Keratinocyte (primary cell): ENCODE data around the gene AMBRA1. TPM values are rescaled to one million over a fixed set of nuclear protein-coding genes. Genes with fewer than 3 reads are reported as not detected.

ENCODE experiments used
- DNase-seq: peaks from one replicate; pipeline ENCODE4 v3.0.0-alpha.2; 2011; ENCODE audit warnings: low read depth, missing footprints, low spot score
- FAIRE-seq: peaks from 2 replicates; lab custom pipeline; 2011; peaks lifted over from hg19 to GRCh38; lab: Jason Lieb, UNC
- H2AFZ ChIP-seq: 2 replicates; pipeline ENCODE4 v1.6.0; 2012; ENCODE audit warnings: low read length, control low read depth, inconsistent platforms; ENCODE audit not compliant: control insufficient read depth
- H3K27ac ChIP-seq: 2 replicates; pipeline ENCODE4 v1.5.1; 2011; ENCODE audit warnings: low read length; ENCODE audit not compliant: control insufficient read depth, insufficient read depth
- H3K27me3 ChIP-seq: 3 replicates; pipeline ENCODE4 v1.6.0; 2011; ENCODE audit warnings: low read length; ENCODE audit not compliant: control insufficient read depth, insufficient read depth; ENCODE audit errors: extremely low read depth
- H3K36me3 ChIP-seq, 2 experiments: 2 replicates in 1 of 2; 3 replicates in 1 of 2; pipeline ENCODE4 v1.5.1; 2011; ENCODE audit warnings: low read length in 2 of 2, mild to moderate bottlenecking in 1 of 2; ENCODE audit not compliant: control insufficient read depth in 2 of 2, insufficient read depth in 2 of 2; ENCODE audit errors: extremely low read depth in 1 of 2
- H3K4me1 ChIP-seq: 3 replicates; pipeline ENCODE4 v1.5.1; 2011; ENCODE audit warnings: low read length; ENCODE audit not compliant: control insufficient read depth, insufficient read depth; ENCODE audit errors: extremely low read depth
- H3K4me2 ChIP-seq: 3 replicates; pipeline ENCODE4 v1.6.0; 2011; ENCODE audit warnings: low read depth, low read length; ENCODE audit not compliant: control insufficient read depth, insufficient read depth; ENCODE audit errors: extremely low read depth
- H3K4me3 ChIP-seq, 3 experiments: fragments of 200-600 bp in 1 of 3; sonication (generic) in 1 of 3; 2 replicates in 2 of 3; 3 replicates in 1 of 3; pipeline ENCODE4 v1.5.1; 2011 to 2016; ENCODE audit warnings: low read length in 3 of 3, mild to moderate bottlenecking in 3 of 3, control low read depth in 2 of 3, inconsistent platforms in 1 of 3, low read depth in 1 of 3, mixed read lengths in 1 of 3, mixed run types in 1 of 3, moderate library complexity in 1 of 3; ENCODE audit not compliant: control insufficient read depth in 2 of 3, insufficient read depth in 2 of 3; ENCODE audit errors: extremely low read depth in 1 of 3
- H3K79me2 ChIP-seq: 2 replicates; pipeline ENCODE4 v1.6.0; 2012; ENCODE audit warnings: low read length; ENCODE audit not compliant: control insufficient read depth, insufficient read depth
- H3K9ac ChIP-seq: 3 replicates; pipeline ENCODE4 v1.6.0; 2011; ENCODE audit warnings: low read length; ENCODE audit not compliant: control insufficient read depth, insufficient read depth; ENCODE audit errors: extremely low read depth
- H3K9me1 ChIP-seq: 3 replicates; pipeline ENCODE4 v1.6.0; 2011; ENCODE audit warnings: low read length; ENCODE audit not compliant: control insufficient read depth, insufficient read depth; ENCODE audit errors: extremely low read depth
- H3K9me3 ChIP-seq: 2 replicates; pipeline ENCODE4 v1.5.1; 2012; ENCODE audit warnings: low read depth, low read length; ENCODE audit not compliant: control insufficient read depth
- H4K20me1 ChIP-seq: 3 replicates; pipeline ENCODE4 v1.6.0; 2011; ENCODE audit warnings: low read length; ENCODE audit not compliant: control insufficient read depth, insufficient read depth; ENCODE audit errors: extremely low read depth
- CTCF ChIP-seq, 3 experiments: IDR thresholded peaks in 1 of 3; conservative IDR thresholded peaks in 1 of 3; optimal IDR thresholded peaks in 1 of 3; 2 replicates in 2 of 3; 3 replicates in 1 of 3; pipeline versions ENCODE3 to v1.5.1; 2011; ENCODE audit warnings: low read length in 3 of 3, mild to moderate bottlenecking in 3 of 3, moderate library complexity in 2 of 3, control low read depth in 1 of 3, inconsistent platforms in 1 of 3; ENCODE audit not compliant: insufficient read depth in 2 of 3; ENCODE audit errors: extremely low read depth in 1 of 3
- EZH2 ChIP-seq: IDR thresholded peaks from one replicate; pipeline ENCODE4 v1.6.1; 2012; ENCODE audit warnings: inconsistent platforms, mild to moderate bottlenecking, low read length, moderate library complexity
- dilution Hi-C: fragments of 300-500 bp; cut with MboI; formaldehyde crosslinking; loops from one replicate; pipeline ENCODE4 v1.7.0; 2020; ENCODE audit warnings: low sequenced_read_pairs; ENCODE audit not compliant: extremely low pct_ligation_motif_present
- polyA plus RNA-seq, 5 experiments: library from polyadenylated mRNA; depleted of rRNA in 3 of 5; stranded (reverse) in 3 of 5; stranded (forward) in 1 of 5; unstranded in 1 of 5; fragments of >200 nt; gene quantifications; 1 replicate in 1 of 5; 2 replicates in 3 of 5; 3 replicates in 1 of 5; pipeline versions ENCODE4 v1.2.1 to v1.2.3, GENCODE V29; 2011 to 2012; ENCODE audit warnings: missing spikeins in 2 of 5, low read depth in 1 of 5, low replicate concordance in 1 of 5

Gene AMBRA1
- polyA plus RNA-seq, 1 donor (not counting 4 experiments of a cell fraction or from before 2014, with no cell fraction given), result 10.5 TPM

- H4K20me1 ChIP-seq, result peaks cover 26% of the 10 kb centered on the region
- no peak for DNase-seq
These were observed 67.3 kb downstream of the AMBRA1 start for GRCh38 chr11:46526216-46527215.

DNA sequence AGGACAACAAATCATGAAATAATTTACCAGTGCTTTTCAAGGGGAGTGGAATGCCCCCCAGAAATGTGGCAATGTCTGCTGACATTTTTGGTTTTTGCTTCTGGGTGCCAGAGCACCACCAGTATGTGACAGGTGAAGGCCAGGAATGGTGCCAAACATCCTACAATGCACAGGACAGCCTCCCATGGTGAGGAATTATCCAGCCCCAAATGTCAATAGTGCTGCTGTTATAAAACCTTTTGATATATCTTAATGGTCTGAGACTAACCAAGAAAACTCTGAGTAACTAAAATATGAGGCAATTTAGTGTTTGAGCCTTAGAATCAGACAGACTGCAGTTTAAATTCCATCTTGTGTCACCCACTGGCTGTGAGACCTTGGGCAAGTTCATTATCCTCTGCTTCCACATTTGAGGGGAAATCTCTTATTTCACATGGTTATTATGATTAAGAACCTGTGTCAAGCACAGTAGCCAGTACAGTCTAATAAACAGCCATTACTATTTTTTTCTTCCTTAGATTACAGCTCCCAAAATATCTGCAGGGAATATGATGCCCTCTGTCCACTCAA is 69.5 kb downstream of the AMBRA1 start:
- no peaks in the 10 kb centered on the region for H3K9me3 ChIP-seq
- H3K79me2 ChIP-seq, result peaks cover 77% of the 10 kb centered on the region
- no peak for DNase-seq
- H3K36me3 ChIP-seq, result no peaks in the 10 kb centered on the region
- no peak overlapping the region for H3K4me3 ChIP-seq
- H3K9ac ChIP-seq, result no peak overlapping the region
- H3K27me3 ChIP-seq, result no peaks in the 10 kb centered on the region
- peaks cover 31% of the 10 kb centered on the region for H4K20me1 ChIP-seq
- dilution Hi-C loops, result no loop called here
- peaks cover 3% of the 10 kb centered on the region for H3K9me1 ChIP-seq
- no peak overlapping the region for H2AFZ ChIP-seq
- no peak overlapping the region for H3K4me2 ChIP-seq
- H3K4me1 ChIP-seq, result peaks cover 29% of the 10 kb centered on the region
- TF ChIP-seq CTCF (optimal IDR thresholded peaks at IDR 0.05 in 1 of 3, IDR thresholded peaks at IDR 0.05 in 1 of 3, conservative IDR thresholded peaks at IDR 0.05 in 1 of 3; ENCODE audit: extremely low read depth in 1 of 3, insufficient read depth in 2 of 3, low read length in 3 of 3) (no peak), EZH2 (no peak)
- H3K27ac ChIP-seq, result no peak overlapping the region
- no peak for FAIRE-seq

More at GRCh38 chr11:46526216-46527215, 67.3 kb downstream of the AMBRA1 start:
- no peak for FAIRE-seq
- Histone ChIP-seq H3K27me3 (no peaks in the 10 kb centered on the region), H3K4me1 (peaks cover 16% of the 10 kb centered on the region), H2AFZ (no peak overlapping the region), H3K9me3 (no peaks in the 10 kb centered on the region), H3K4me3 (no peak overlapping the region), H3K27ac (no peak overlapping the region), H3K4me2 (peak overlapping the region; percentile 5), H3K9me1 (no peaks in the 10 kb centered on the region), H3K9ac (no peak overlapping the region), H3K79me2 (peaks cover 80% of the 10 kb centered on the region), H3K36me3 (no peaks in the 10 kb centered on the region)
- TF ChIP-seq EZH2 (no peak), CTCF (optimal IDR thresholded peaks at IDR 0.05 in 1 of 3, IDR thresholded peaks at IDR 0.05 in 1 of 3, conservative IDR thresholded peaks at IDR 0.05 in 1 of 3; ENCODE audit: extremely low read depth in 1 of 3, insufficient read depth in 2 of 3, low read length in 3 of 3) (no peak)
- dilution Hi-C loops, result no loop called here
